HL-60 (cell line): ENCODE data around the gene LPCAT1.
A peak's percentile ranks its signal among the peaks of the same experiment; 100 is the strongest.

Source experiments
- DNase-seq, 2 experiments: peaks; one replicate each; pipeline ENCODE4 v3.0.0-alpha.2; 2010 to 2020; ENCODE audit warnings: low read depth in 1 of 2, low spot score in 1 of 2
- H3K27ac ChIP-seq: fragments of 250-450 bp; sonication (Bioruptor Pico); replicated peaks from 2 replicates; pipeline ENCODE4 v1.5.1; 2020; ENCODE audit warnings: mild to moderate bottlenecking, moderate library complexity
- H3K27me3 ChIP-seq: fragments of 250-450 bp; sonication (Bioruptor Pico); 2 replicates; pipeline ENCODE4 v1.5.1; 2021; ENCODE audit warnings: mild to moderate bottlenecking, moderate library complexity; ENCODE audit not compliant: insufficient read depth, poor library complexity, severe bottlenecking
- H3K4me3 ChIP-seq: replicated peaks from 2 replicates; pipeline ENCODE4 v1.5.1; 2011; ENCODE audit warnings: mild to moderate bottlenecking, control low read depth, low read length; ENCODE audit not compliant: insufficient read depth
- GABPA ChIP-seq: IDR thresholded peaks from 2 replicates; pipeline ENCODE4 v1.6.1; 2012; ENCODE audit warnings: low read depth
- POLR2AphosphoS5 ChIP-seq: IDR thresholded peaks from 2 replicates; pipeline ENCODE4 v1.6.1; 2012; ENCODE audit warnings: low read depth
- SPI1 ChIP-seq: IDR thresholded peaks from 2 replicates; pipeline ENCODE4 v1.6.1; 2012; ENCODE audit warnings: low read depth, mild to moderate bottlenecking, borderline replicate concordance
- TF ChIP-seq, protein P1 (sequence below): IDR thresholded peaks from 2 replicates; pipeline ENCODE4 v1.6.1; 2012; ENCODE audit warnings: low read depth; ENCODE audit not compliant: insufficient replicate concordance
- TF ChIP-seq, protein P2 (sequence below): IDR thresholded peaks from one replicate; pipeline ENCODE4 v1.5.1; 2011; ENCODE audit warnings: low read length, control low read depth, inconsistent platforms; ENCODE audit not compliant: insufficient read depth

Gene LPCAT1

DNA sequence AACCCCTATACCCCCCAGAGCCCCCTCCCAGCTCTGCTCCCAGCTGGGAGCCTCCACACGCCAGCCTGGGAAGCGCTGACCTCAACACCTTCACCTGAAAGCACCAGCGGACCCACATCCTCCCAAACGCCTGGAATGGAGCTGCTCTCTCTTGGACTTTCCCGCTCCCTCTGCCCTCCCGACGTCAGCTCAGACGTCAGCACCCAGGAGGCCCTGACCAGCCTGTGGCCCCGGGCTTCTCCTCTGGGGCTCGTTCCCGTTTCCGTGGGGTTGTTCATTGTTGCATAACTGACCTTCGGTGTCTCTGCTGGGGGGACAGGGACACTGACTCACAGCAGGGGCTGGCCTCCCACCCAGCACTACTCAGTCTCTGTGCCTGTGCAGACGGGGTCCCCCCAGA lies 43.5 kb downstream of the LPCAT1 start:
- Histone ChIP-seq H3K27me3 (no peaks in the 10 kb centered on the region), H3K4me3 (no peak overlapping the region), H3K27ac (peak overlapping the region; percentile 80)
- DNase-seq: peak; percentile 65 to 83
- TF ChIP-seq, protein P1, sequence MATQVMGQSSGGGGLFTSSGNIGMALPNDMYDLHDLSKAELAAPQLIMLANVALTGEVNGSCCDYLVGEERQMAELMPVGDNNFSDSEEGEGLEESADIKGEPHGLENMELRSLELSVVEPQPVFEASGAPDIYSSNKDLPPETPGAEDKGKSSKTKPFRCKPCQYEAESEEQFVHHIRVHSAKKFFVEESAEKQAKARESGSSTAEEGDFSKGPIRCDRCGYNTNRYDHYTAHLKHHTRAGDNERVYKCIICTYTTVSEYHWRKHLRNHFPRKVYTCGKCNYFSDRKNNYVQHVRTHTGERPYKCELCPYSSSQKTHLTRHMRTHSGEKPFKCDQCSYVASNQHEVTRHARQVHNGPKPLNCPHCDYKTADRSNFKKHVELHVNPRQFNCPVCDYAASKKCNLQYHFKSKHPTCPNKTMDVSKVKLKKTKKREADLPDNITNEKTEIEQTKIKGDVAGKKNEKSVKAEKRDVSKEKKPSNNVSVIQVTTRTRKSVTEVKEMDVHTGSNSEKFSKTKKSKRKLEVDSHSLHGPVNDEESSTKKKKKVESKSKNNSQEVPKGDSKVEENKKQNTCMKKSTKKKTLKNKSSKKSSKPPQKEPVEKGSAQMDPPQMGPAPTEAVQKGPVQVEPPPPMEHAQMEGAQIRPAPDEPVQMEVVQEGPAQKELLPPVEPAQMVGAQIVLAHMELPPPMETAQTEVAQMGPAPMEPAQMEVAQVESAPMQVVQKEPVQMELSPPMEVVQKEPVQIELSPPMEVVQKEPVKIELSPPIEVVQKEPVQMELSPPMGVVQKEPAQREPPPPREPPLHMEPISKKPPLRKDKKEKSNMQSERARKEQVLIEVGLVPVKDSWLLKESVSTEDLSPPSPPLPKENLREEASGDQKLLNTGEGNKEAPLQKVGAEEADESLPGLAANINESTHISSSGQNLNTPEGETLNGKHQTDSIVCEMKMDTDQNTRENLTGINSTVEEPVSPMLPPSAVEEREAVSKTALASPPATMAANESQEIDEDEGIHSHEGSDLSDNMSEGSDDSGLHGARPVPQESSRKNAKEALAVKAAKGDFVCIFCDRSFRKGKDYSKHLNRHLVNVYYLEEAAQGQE: no peak
- TF ChIP-seq POLR2AphosphoS5: no peak
- no peak for TF ChIP-seq GABPA
- TF ChIP-seq, protein P2, sequence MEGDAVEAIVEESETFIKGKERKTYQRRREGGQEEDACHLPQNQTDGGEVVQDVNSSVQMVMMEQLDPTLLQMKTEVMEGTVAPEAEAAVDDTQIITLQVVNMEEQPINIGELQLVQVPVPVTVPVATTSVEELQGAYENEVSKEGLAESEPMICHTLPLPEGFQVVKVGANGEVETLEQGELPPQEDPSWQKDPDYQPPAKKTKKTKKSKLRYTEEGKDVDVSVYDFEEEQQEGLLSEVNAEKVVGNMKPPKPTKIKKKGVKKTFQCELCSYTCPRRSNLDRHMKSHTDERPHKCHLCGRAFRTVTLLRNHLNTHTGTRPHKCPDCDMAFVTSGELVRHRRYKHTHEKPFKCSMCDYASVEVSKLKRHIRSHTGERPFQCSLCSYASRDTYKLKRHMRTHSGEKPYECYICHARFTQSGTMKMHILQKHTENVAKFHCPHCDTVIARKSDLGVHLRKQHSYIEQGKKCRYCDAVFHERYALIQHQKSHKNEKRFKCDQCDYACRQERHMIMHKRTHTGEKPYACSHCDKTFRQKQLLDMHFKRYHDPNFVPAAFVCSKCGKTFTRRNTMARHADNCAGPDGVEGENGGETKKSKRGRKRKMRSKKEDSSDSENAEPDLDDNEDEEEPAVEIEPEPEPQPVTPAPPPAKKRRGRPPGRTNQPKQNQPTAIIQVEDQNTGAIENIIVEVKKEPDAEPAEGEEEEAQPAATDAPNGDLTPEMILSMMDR: no peak
- peak; percentile 24; the same call in 1 of the 2 replicates for TF ChIP-seq SPI1

DNA sequence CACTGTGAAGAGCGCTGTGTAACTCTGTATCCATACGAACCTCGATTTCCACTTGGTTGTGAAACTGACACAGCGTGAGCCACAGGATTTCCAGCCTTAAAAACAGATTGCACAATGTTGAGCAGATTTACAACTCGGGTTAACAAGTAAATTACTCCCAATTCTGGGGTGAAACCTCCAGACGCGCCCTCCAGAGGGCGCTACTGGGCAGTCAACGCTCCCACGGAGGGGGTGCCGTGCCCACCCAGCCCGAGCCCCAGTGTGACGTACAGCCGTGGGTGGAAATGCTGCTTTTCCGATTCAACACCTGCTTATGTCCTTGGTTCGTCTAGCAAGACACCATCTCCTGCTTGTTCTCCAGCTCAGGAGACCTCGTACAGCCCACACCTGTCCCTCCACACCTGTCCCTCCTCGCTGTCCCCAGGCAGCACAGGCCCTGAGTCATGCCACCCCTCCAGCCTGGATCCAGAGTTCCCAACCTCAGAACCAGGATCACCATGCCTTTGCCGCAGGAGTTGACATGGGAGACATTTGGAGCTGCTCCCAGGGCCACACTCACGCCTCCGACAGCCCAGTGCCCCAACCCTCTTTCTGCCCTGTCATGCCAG lies 44.1 kb downstream of the LPCAT1 start:
- peak; percentile 77 to 78 for DNase-seq
- peak overlapping the region; percentile 80 for H3K27ac ChIP-seq
- no peak overlapping the region for H3K4me3 ChIP-seq
- H3K27me3 ChIP-seq: no peaks in the 10 kb centered on the region
- TF ChIP-seq, protein P1: no peak
- no peak for TF ChIP-seq GABPA
- TF ChIP-seq, protein P2: peak; percentile 41

DNA sequence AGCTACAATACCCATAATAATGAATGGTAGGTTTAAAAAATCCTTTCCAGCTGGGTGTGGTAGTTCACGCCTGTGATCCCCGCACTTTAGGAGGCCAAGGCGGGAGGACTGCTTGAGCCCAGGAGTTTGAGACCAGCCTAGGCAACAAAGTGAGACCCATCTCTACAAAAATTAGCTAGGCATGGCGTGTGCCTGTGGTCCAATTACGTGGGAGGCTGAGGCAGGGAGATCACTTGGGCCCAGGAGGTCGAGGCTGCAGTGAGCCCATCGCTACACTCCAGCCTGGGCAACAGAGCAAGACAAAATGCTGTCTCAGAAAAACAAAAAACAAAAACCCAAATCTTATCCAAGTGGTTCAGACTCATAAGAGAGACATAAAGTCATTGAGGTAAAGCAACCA lies 44.7 kb downstream of the LPCAT1 start:
- DNase-seq: no peak
- Histone ChIP-seq H3K27me3 (no peaks in the 10 kb centered on the region), H3K27ac (peak overlapping the region; percentile 37; the same call in 1 of the 2 replicates), H3K4me3 (no peak overlapping the region)
- no peak for TF ChIP-seq GABPA

DNA sequence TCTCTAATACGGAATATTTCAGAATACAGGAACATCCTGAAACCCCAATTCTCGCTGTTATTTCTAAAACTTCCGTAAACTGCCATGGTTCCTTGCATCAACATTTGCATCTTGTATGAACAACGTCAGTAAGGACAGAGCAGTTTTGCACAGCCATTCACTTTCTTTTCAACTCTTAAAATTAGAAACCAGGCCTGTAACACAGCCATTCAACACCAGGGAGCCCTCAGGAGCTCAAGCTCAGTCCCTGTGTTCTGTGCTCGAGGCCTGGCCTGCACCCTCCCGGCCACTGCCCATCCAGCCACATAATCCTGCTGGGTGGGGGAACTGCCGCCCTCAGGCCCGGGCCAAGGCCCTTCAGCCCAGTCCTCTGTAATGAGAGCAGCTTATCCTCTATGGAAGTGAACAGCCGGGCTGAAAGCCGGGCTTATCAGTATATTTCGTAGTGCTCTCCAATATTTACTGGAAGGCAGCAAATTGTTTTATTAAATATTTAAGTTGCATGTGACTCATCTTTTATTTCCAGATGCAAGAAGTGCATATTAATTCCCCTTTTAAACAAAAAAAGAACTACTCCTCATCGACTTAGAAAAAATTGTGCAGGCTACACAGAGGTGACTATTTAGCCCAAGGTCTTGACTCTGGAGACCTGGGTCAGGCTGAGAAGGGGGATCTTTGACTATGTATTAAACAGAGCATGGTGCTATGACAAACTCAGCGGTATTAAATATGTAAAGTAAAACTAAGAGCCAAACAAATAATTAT lies 45.3 kb downstream of the LPCAT1 start:
- peak overlapping the region; percentile 37 for H3K27ac ChIP-seq

More for the DNA sequence above, 45.3 kb downstream of the LPCAT1 start:
- DNase-seq: no peak
- Histone ChIP-seq H3K4me3 (no peak overlapping the region), H3K27me3 (no peaks in the 10 kb centered on the region)
- TF ChIP-seq, protein P2: no peak
- TF ChIP-seq POLR2AphosphoS5: no peak
- TF ChIP-seq, protein P1: no peak
